GM21576 (cell line): ENCODE measurements around the gene CDC25C.
"Not testable (repeated sequence)": the region's sequence is repeated elsewhere in the genome, so short reads cannot be mapped to it uniquely, and the experiment has no call there.

Experiments used
- ATAC-seq: cut with Tn5 transposase; IDR thresholded peaks from one replicate; pipeline ENCODE4 v1.9.1; 2021; ENCODE audit warnings: mild to moderate bottlenecking, moderate library complexity; ENCODE audit not compliant: unreplicated experiment

CDC25C gene

GRCh38 chr5:138349852-138350562, 18.4 kb upstream of the CDC25C start:
- no peak for ATAC-seq

- ATAC-seq: no peak
Measured at GRCh38 chr5:138346889-138347288, 15.3 kb upstream of the CDC25C start.

- ATAC-seq: no peak
Measured at GRCh38 chr5:138344887-138345622, 13.5 kb upstream of the CDC25C start.

- ATAC-seq: no peak
Measured at GRCh38 chr5:138340008-138340407, 8.4 kb upstream of the CDC25C start.

- no peak for ATAC-seq
Measured at GRCh38 chr5:138339464-138339863, 7.9 kb upstream of the CDC25C start.

GRCh38 chr5:138339091-138339456, 7.5 kb upstream of the CDC25C start:
- no peak for ATAC-seq

- ATAC-seq: no peak
Measured at GRCh38 chr5:138338411-138339090, 6.9 kb upstream of the CDC25C start.

GRCh38 chr5:138337685-138338410, 6.2 kb upstream of the CDC25C start, which contains the start of gene FAM53C:
Gene FAM53C (plus strand): TSS chr5:138338266. CDS start chr5:138341336, 3,070 bp downstream.
- ATAC-seq: peak; percentile 77

GRCh38 chr5:138336952-138337684, 5.5 kb upstream of the CDC25C start:
- ATAC-seq: peak; percentile 24

- no peak for ATAC-seq
Measured at GRCh38 chr5:138334867-138335447, 3.4 kb upstream of the CDC25C start.

- ATAC-seq: no peak
Measured at GRCh38 chr5:138330813-138331448, 673 bp downstream of the CDC25C start.

GRCh38 chr5:138318211-138318610, 13.4 kb downstream of the CDC25C start:
- ATAC-seq: not testable (repeated sequence)

GRCh38 chr5:138316355-138316754, 15.2 kb downstream of the CDC25C start:
- ATAC-seq: no peak

- ATAC-seq: no peak
Measured at GRCh38 chr5:138315751-138316278, 15.8 kb downstream of the CDC25C start.

- no peak for ATAC-seq
Measured at GRCh38 chr5:138305797-138306196, 25.8 kb downstream of the CDC25C start.

GRCh38 chr5:138303372-138303771, 28.2 kb downstream of the CDC25C start:
- ATAC-seq: no peak

- ATAC-seq: no peak
Measured at GRCh38 chr5:138289296-138289695, 42.3 kb downstream of the CDC25C start.

- ATAC-seq: no peak
Measured at GRCh38 chr5:138287246-138287645, 44.4 kb downstream of the CDC25C start.
